ENCODE measurements around the gene DTNBP1. TPM values are rescaled to one million over a fixed set of nuclear protein-coding genes. Genes with fewer than 3 reads are reported as not detected.

DTNBP1 gene
- total RNA-seq, 1 experiment from 2014 or later, result 12.8 TPM

GRCh38 chr6:15515226-15515625 lies 147.6 kb downstream of the DTNBP1 start:
- intact Hi-C loops (cut with micrococcal nuclease; ENCODE audit: unreplicated experiment), result no loop called here
- BruUV-seq (replicated peaks), result no TSS peak
- CTCF ChIA-PET, result no interaction called here
- no peaks in the 10 kb centered on the region for H3K27me3 Mint-ChIP-seq (ENCODE audit: unreplicated experiment)
- no peak for TF ChIP-seq CTCF (IDR thresholded peaks at IDR 0.05; ENCODE audit: unreplicated experiment)
- no peaks in the 10 kb centered on the region for H3K9me3 Mint-ChIP-seq (ENCODE audit: low read depth, unreplicated experiment)
- no peak overlapping the region for H3K4me3 Mint-ChIP-seq (ENCODE audit: low read depth, unreplicated experiment)
- H3K27ac Mint-ChIP-seq (ENCODE audit: unreplicated experiment), result no peak overlapping the region
- H3K4me1 Mint-ChIP-seq (ENCODE audit: low read depth, unreplicated experiment), result no peaks in the 10 kb centered on the region
- peaks cover 32% of the 10 kb centered on the region for H3K36me3 Mint-ChIP-seq (ENCODE audit: insufficient read depth, unreplicated experiment)
- DNase-seq, result no peak

- no peak overlapping the region for H3K4me3 Mint-ChIP-seq (ENCODE audit: low read depth, unreplicated experiment)
- no peaks in the 10 kb centered on the region for H3K4me1 Mint-ChIP-seq (ENCODE audit: low read depth, unreplicated experiment)
- peaks cover 21% of the 10 kb centered on the region for H3K36me3 Mint-ChIP-seq (ENCODE audit: insufficient read depth, unreplicated experiment)
- H3K9me3 Mint-ChIP-seq (ENCODE audit: low read depth, unreplicated experiment), result no peaks in the 10 kb centered on the region
- CTCF ChIA-PET, result no interaction called here
- intact Hi-C loops (cut with micrococcal nuclease; ENCODE audit: unreplicated experiment), result no loop called here
- no peak for TF ChIP-seq CTCF (IDR thresholded peaks at IDR 0.05; ENCODE audit: unreplicated experiment)
- BruUV-seq (replicated peaks), result no TSS peak
- no peak overlapping the region for H3K27ac Mint-ChIP-seq (ENCODE audit: unreplicated experiment)
- H3K27me3 Mint-ChIP-seq (ENCODE audit: unreplicated experiment), result no peaks in the 10 kb centered on the region
- DNase-seq, result no peak
These were observed 148.8 kb downstream of the DTNBP1 start for GRCh38 chr6:15513801-15514711.

GRCh38 chr6:15513131-15513771 lies 149.6 kb downstream of the DTNBP1 start:
- H3K9me3 Mint-ChIP-seq (ENCODE audit: low read depth, unreplicated experiment), result no peaks in the 10 kb centered on the region
- no peak for DNase-seq
- CTCF ChIA-PET, result no interaction called here
- intact Hi-C loops (cut with micrococcal nuclease; ENCODE audit: unreplicated experiment), result no loop called here
- no peaks in the 10 kb centered on the region for H3K27me3 Mint-ChIP-seq (ENCODE audit: unreplicated experiment)
- no peak overlapping the region for H3K4me3 Mint-ChIP-seq (ENCODE audit: low read depth, unreplicated experiment)
- H3K27ac Mint-ChIP-seq (ENCODE audit: unreplicated experiment), result no peak overlapping the region
- peaks cover 21% of the 10 kb centered on the region for H3K36me3 Mint-ChIP-seq (ENCODE audit: insufficient read depth, unreplicated experiment)
- no TSS peak for BruUV-seq (replicated peaks)
- no peaks in the 10 kb centered on the region for H3K4me1 Mint-ChIP-seq (ENCODE audit: low read depth, unreplicated experiment)
- TF ChIP-seq CTCF (IDR thresholded peaks at IDR 0.05; ENCODE audit: unreplicated experiment), result no peak

- Mint-ChIP-seq H3K36me3 (ENCODE audit: insufficient read depth, unreplicated experiment) (peaks cover 21% of the 10 kb centered on the region), H3K4me3 (ENCODE audit: low read depth, unreplicated experiment) (no peak overlapping the region), H3K27me3 (ENCODE audit: unreplicated experiment) (no peaks in the 10 kb centered on the region), H3K4me1 (ENCODE audit: low read depth, unreplicated experiment) (no peaks in the 10 kb centered on the region), H3K9me3 (ENCODE audit: low read depth, unreplicated experiment) (no peaks in the 10 kb centered on the region), H3K27ac (ENCODE audit: unreplicated experiment) (no peak overlapping the region)
- BruUV-seq (replicated peaks), result no TSS peak
- intact Hi-C loops (cut with micrococcal nuclease; ENCODE audit: unreplicated experiment), result no loop called here
- DNase-seq, result no peak
- CTCF ChIA-PET, result no interaction called here
- TF ChIP-seq CTCF (IDR thresholded peaks at IDR 0.05; ENCODE audit: unreplicated experiment), result no peak
These were observed 150.1 kb downstream of the DTNBP1 start for GRCh38 chr6:15512721-15513120.
